Loucy (cell line): Measurements from ENCODE around the gene SELENOI.
A peak's percentile ranks its signal among the peaks of the same experiment; 100 is the strongest.
"Not testable (repeated sequence)": the region's sequence is repeated elsewhere in the genome, so short reads cannot be mapped to it uniquely, and the experiment has no call there.

ENCODE experiments used
- H2AFZ ChIP-seq: fragments of 200-600 bp; sonication (generic); 2 replicates; pipeline ENCODE4 v1.6.0; 2016; ENCODE audit warnings: antibody characterized with exemption, mild to moderate bottlenecking, low read length, moderate library complexity
- H3F3A ChIP-seq: fragments of 200-600 bp; 2 replicates; pipeline ENCODE4 v1.6.0; 2016; ENCODE audit warnings: antibody characterized with exemption, low read depth, mild to moderate bottlenecking
- H3K27me3 ChIP-seq: fragments of 200-600 bp; sonication (generic); 2 replicates; pipeline ENCODE4 v1.6.1; 2014; ENCODE audit warnings: low read length, mild to moderate bottlenecking; ENCODE audit not compliant: insufficient read depth, poor library complexity, severe bottlenecking
- H3K36me3 ChIP-seq: fragments of 200-600 bp; sonication (generic); 2 replicates; pipeline ENCODE4 v1.6.1; 2016; ENCODE audit warnings: low read length; ENCODE audit not compliant: insufficient read depth
- H3K4me1 ChIP-seq: fragments of 200-600 bp; sonication (generic); 2 replicates; pipeline ENCODE4 v1.5.1; 2014; ENCODE audit warnings: low read length, mild to moderate bottlenecking; ENCODE audit not compliant: insufficient read depth, poor library complexity, severe bottlenecking
- H3K4me2 ChIP-seq: fragments of 200-600 bp; sonication (generic); 2 replicates; pipeline ENCODE4 v1.6.0; 2014; ENCODE audit warnings: antibody characterized with exemption, low read length, low read depth, mild to moderate bottlenecking; ENCODE audit not compliant: poor library complexity, severe bottlenecking
- H3K4me3 ChIP-seq: fragments of 200-600 bp; sonication (generic); 2 replicates; pipeline ENCODE4 v1.5.1; 2014; ENCODE audit warnings: low read length, mild to moderate bottlenecking, mixed read lengths; ENCODE audit not compliant: poor library complexity, severe bottlenecking
- H3K79me2 ChIP-seq: fragments of 200-600 bp; sonication (generic); 2 replicates; pipeline ENCODE4 v1.6.1; 2014; ENCODE audit warnings: low read length; ENCODE audit not compliant: insufficient read depth
- H3K9ac ChIP-seq: fragments of 200-600 bp; sonication (generic); 2 replicates; pipeline ENCODE4 v1.6.0; 2014; ENCODE audit warnings: mild to moderate bottlenecking, low read depth, low read length, moderate library complexity; ENCODE audit not compliant: poor library complexity, severe bottlenecking
- H3K9me2 ChIP-seq: fragments of 200-600 bp; sonication (generic); replicated peaks from 2 replicates; pipeline ENCODE4 v1.6.1; 2016; ENCODE audit warnings: low read depth, low read length, mixed read lengths
- H3K9me3 ChIP-seq: fragments of 200-600 bp; sonication (generic); 2 replicates; pipeline ENCODE4 v1.6.1; 2014; ENCODE audit warnings: mild to moderate bottlenecking, antibody characterized with exemption, low read length, low read depth; ENCODE audit not compliant: insufficient read depth
- H4K20me1 ChIP-seq: fragments of 200-600 bp; sonication (generic); 2 replicates; pipeline ENCODE4 v1.6.0; 2014; ENCODE audit warnings: antibody characterized with exemption, low read length, mild to moderate bottlenecking; ENCODE audit not compliant: insufficient read depth, poor library complexity, severe bottlenecking
- EZH2phosphoT487 ChIP-seq: fragments of 200-600 bp; IDR thresholded peaks from 2 replicates; pipeline ENCODE4 v1.6.1; 2018; ENCODE audit warnings: antibody characterized with exemption, mild to moderate bottlenecking, moderate library complexity, borderline replicate concordance
- TF ChIP-seq, protein P1 (sequence below): fragments of 200-600 bp; sonication (generic); conservative IDR thresholded peaks from 2 replicates; pipeline ENCODE4 v1.5.1; 2014; ENCODE audit warnings: mild to moderate bottlenecking, antibody characterized with exemption, low read length

Gene SELENOI

DNA sequence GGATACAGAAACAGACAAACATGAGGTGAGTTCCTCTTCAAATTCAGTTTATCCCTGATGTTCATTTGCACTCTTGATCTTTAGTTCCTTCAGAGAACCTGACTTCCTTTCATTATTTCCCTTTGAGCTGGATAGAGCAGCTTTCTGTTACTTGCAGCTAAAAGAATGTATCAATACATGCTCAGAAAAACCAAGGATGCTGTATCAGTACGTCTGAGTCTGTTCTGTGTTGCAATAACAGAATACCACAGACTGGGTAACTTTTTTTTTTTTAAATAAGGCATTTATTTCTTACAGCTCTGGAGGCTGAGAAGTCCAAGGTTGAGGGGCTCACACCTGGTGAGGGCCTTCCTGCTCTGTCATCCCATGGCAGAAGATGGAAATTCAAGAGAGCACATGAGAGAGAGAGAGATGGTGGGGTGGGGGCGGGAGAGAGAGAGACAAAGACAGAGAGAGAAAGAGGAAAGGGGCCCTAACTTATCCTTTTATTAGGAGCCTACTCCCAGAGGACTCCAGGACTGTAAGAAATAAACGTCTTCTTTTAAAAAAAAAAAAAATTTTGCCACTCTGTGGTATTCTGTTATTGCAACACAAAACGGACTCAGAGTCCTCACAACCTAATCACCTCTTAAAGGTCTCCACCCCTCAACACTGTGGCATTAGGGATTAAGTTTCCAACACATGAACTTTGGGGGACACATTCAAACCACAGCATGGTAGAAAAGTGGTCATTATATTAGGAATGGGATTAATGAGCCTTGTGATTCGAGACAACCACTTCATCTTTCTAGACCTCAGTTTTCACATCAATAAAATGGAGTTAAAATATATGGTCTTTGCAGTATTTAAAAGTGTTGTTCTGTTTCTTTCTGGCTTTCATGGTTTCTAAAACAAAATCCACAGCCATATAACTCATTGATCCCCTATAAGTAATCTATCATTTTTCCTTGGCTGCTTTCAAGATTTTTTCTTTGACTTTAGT is 18.4 kb upstream of the SELENOI start:
- no peak overlapping the region for H3K4me2 ChIP-seq
- H3K4me3 ChIP-seq: no peak overlapping the region
- no peak overlapping the region for H3K9ac ChIP-seq
- no peak for TF ChIP-seq EZH2phosphoT487
- TF ChIP-seq, protein P1, sequence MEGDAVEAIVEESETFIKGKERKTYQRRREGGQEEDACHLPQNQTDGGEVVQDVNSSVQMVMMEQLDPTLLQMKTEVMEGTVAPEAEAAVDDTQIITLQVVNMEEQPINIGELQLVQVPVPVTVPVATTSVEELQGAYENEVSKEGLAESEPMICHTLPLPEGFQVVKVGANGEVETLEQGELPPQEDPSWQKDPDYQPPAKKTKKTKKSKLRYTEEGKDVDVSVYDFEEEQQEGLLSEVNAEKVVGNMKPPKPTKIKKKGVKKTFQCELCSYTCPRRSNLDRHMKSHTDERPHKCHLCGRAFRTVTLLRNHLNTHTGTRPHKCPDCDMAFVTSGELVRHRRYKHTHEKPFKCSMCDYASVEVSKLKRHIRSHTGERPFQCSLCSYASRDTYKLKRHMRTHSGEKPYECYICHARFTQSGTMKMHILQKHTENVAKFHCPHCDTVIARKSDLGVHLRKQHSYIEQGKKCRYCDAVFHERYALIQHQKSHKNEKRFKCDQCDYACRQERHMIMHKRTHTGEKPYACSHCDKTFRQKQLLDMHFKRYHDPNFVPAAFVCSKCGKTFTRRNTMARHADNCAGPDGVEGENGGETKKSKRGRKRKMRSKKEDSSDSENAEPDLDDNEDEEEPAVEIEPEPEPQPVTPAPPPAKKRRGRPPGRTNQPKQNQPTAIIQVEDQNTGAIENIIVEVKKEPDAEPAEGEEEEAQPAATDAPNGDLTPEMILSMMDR: no peak
- H3K79me2 ChIP-seq: no peaks in the 10 kb centered on the region
- no peaks in the 10 kb centered on the region for H3K27me3 ChIP-seq
- no peaks in the 10 kb centered on the region for H3K9me3 ChIP-seq
- no peak overlapping the region for H2AFZ ChIP-seq
- peaks cover 10% of the 10 kb centered on the region for H3K4me1 ChIP-seq
- H4K20me1 ChIP-seq: no peaks in the 10 kb centered on the region
- no peaks in the 10 kb centered on the region for H3K36me3 ChIP-seq
- H3K9me2 ChIP-seq: no peaks in the 10 kb centered on the region
- H3F3A ChIP-seq: no peaks in the 10 kb centered on the region

- peaks cover 13% of the 10 kb centered on the region for H3K4me1 ChIP-seq
- H3K4me3 ChIP-seq, H3K4me2 ChIP-seq, H2AFZ ChIP-seq, H3K79me2 ChIP-seq, H3K9me2 ChIP-seq, H4K20me1 ChIP-seq, H3K27me3 ChIP-seq, H3K9ac ChIP-seq, H3K36me3 ChIP-seq, H3F3A ChIP-seq, H3K9me3 ChIP-seq: not testable (repeated sequence)
These were observed 16.9 kb upstream of the SELENOI start for GRCh38 chr2:26329083-26329482.

DNA sequence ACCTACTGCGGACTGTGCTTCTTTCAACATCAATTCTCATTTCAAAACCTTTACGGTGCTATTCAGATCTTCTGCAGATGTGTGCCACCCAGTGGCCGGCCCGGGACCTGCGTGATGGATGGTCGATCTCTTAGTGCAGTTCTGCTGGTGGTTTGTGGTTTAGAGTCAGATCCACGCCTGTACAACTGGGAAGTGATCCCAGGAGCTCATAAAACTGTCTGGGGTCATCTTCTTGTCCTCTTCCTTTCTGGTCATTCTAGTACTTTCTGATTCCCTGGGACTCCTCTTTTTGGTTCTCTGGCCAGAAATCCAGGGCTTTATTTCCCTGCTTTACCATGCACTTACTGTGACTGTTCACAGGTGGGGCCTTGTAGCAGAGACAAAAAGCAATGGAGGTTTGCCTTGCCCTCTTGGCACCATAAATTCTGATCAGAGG is 15.8 kb upstream of the SELENOI start:
- TF ChIP-seq, protein P1: peak; percentile 96
- no peak for TF ChIP-seq EZH2phosphoT487

More for the DNA sequence above, 15.8 kb upstream of the SELENOI start:
- H3K9me2 ChIP-seq: no peaks in the 10 kb centered on the region
- no peaks in the 10 kb centered on the region for H3K27me3 ChIP-seq
- no peak overlapping the region for H3K4me3 ChIP-seq
- H3K36me3 ChIP-seq: no peaks in the 10 kb centered on the region
- H3K9ac ChIP-seq: peak overlapping the region; percentile 21
- no peaks in the 10 kb centered on the region for H4K20me1 ChIP-seq
- H3K9me3 ChIP-seq: no peaks in the 10 kb centered on the region
- H2AFZ ChIP-seq: peak overlapping the region; percentile 64
- H3F3A ChIP-seq: no peaks in the 10 kb centered on the region
- peaks cover 13% of the 10 kb centered on the region for H3K4me1 ChIP-seq
- H3K79me2 ChIP-seq: no peaks in the 10 kb centered on the region
- peak overlapping the region; percentile 29 for H3K4me2 ChIP-seq
